K562 (cell line): ENCODE measurements around the gene PCP4L1. TPM values are rescaled to one million over a fixed set of nuclear protein-coding genes. Genes with fewer than 3 reads are reported as not detected.

Source experiments
- EHMT2 ChIP-seq: fragments of 450-650 bp; IDR thresholded peaks from 2 replicates; pipeline ENCODE4 v1.6.1; 2018; ENCODE audit warnings: antibody characterized with exemption
- ELF2 ChIP-seq: fragments of 250-450 bp; sonication (Bioruptor Pico); IDR thresholded peaks from 2 replicates; pipeline ENCODE4 v1.5.0; 2021; ENCODE audit warnings: mild to moderate bottlenecking
- EP400 ChIP-seq: fragments of 450-650 bp; IDR thresholded peaks from 2 replicates; pipeline ENCODE4 v1.6.1; 2017; ENCODE audit warnings: antibody characterized with exemption, mild to moderate bottlenecking, moderate library complexity
- ETV1 ChIP-seq: fragments of 450-650 bp; conservative IDR thresholded peaks from 2 replicates; pipeline ENCODE4 v1.6.1; 2016; ENCODE audit warnings: missing genetic modification characterization, control low read depth, low read depth, missing compliant biosample characterization
- HNRNPH1 ChIP-seq: fragments of 200-400 bp; formaldehyde crosslinking; optimal IDR thresholded peaks from 2 replicates; pipeline ENCODE3; 2017; ENCODE audit warnings: low read depth, mild to moderate bottlenecking, low read length, moderate library complexity
- ILF3 ChIP-seq: fragments of 450-650 bp; IDR thresholded peaks from 2 replicates; pipeline ENCODE4 v1.6.1; 2018; ENCODE audit warnings: antibody characterized with exemption, mild to moderate bottlenecking, moderate library complexity, borderline replicate concordance
- KAT2B ChIP-seq: IDR thresholded peaks from one replicate; pipeline ENCODE4 v1.6.1; 2012; ENCODE audit warnings: low read depth, mild to moderate bottlenecking, control low read depth, inconsistent platforms, low read length, moderate library complexity
- KLF13 ChIP-seq: fragments of 450-650 bp; IDR thresholded peaks from 2 replicates; pipeline ENCODE4 v1.6.1; 2016; ENCODE audit warnings: missing genetic modification characterization, low read depth, mild to moderate bottlenecking, missing compliant biosample characterization, moderate library complexity, borderline replicate concordance
- POLR2G ChIP-seq: fragments of 200-400 bp; formaldehyde crosslinking; IDR thresholded peaks from 2 replicates; pipeline ENCODE4 v1.6.1; 2017; ENCODE audit warnings: low read depth, mild to moderate bottlenecking, antibody characterized with exemption, low read length, moderate library complexity
- RAD21 ChIP-seq, 2 experiments: fragments of 250-450 bp in 1 of 2; fragments of 450-650 bp in 1 of 2; sonication (Bioruptor Pico) in 1 of 2; formaldehyde crosslinking in 1 of 2; IDR thresholded peaks in 1 of 2; conservative IDR thresholded peaks in 1 of 2; 2 replicates each; pipeline versions ENCODE4 v1.4.0 to v1.8.0; 2020 to 2022; ENCODE audit warnings: mild to moderate bottlenecking in 2 of 2, moderate library complexity in 1 of 2
- RHOXF2B ChIP-seq: fragments of 250-450 bp; sonication (Bioruptor Pico); conservative IDR thresholded peaks from 2 replicates; pipeline ENCODE4 v1.5.1; 2021
- SREBF1 ChIP-seq: fragments of 150-350 bp; IDR thresholded peaks from 2 replicates; pipeline ENCODE4 v1.6.1; 2014; ENCODE audit warnings: antibody characterized with exemption, low read depth, low read length, borderline replicate concordance
- THRAP3 ChIP-seq: fragments of 450-650 bp; IDR thresholded peaks from 2 replicates; pipeline ENCODE4 v1.6.1; 2016; ENCODE audit warnings: mild to moderate bottlenecking, inconsistent platforms, borderline replicate concordance
- ZBTB1 ChIP-seq: sonication (generic); formaldehyde crosslinking; IDR thresholded peaks from 2 replicates; pipeline ENCODE4 v1.8.1; 2023; ENCODE audit warnings: missing genetic modification reagents, low read depth, mild to moderate bottlenecking, borderline replicate concordance
- ZBTB8A ChIP-seq: fragments of 450-650 bp; IDR thresholded peaks from 2 replicates; pipeline ENCODE4 v1.6.1; 2018; ENCODE audit warnings: mild to moderate bottlenecking, moderate library complexity; ENCODE audit not compliant: partially characterized antibody
- ZNF584 ChIP-seq: fragments of 200-800 bp; sonication (Bioruptor generic); IDR thresholded peaks from 2 replicates; pipeline ENCODE4 v1.6.1; 2016; ENCODE audit warnings: low read depth, mild to moderate bottlenecking, missing genetic modification characterization, missing compliant biosample characterization
- polyA plus RNA-seq, 8 experiments: library from polyadenylated mRNA; depleted of rRNA in 4 of 8; stranded (reverse) in 5 of 8; unstranded in 3 of 8; fragments of >200 nt; fragmentation: Nextera tagmentation in 2 of 8; fragmentation: Illumina TruSeq in 1 of 8; extraction: Ambion mirVana in 2 of 8; extraction: Trizol in 1 of 8; gene quantifications; 2 replicates each; pipeline versions ENCODE4 v1.2.1 to v1.2.3, GENCODE V29; 2011 to 2014; ENCODE audit warnings: inconsistent platforms in 1 of 8, missing spikeins in 1 of 8
- total RNA-seq, 7 experiments: library from RNA; depleted of rRNA in 6 of 7; stranded (reverse); fragments of >200 nt in 6 of 7; fragmentation: Illumina TruSeq in 2 of 7; extraction: Trizol in 2 of 7; gene quantifications; 2 replicates each; pipeline versions ENCODE4 v1.2.1 to v1.2.3, GENCODE V29; 2011 to 2021; ENCODE audit warnings: low replicate concordance in 1 of 7
- TF ChIP-seq, protein P1 (sequence below): fragments of 250-450 bp; sonication (Bioruptor Pico); IDR thresholded peaks from 2 replicates; pipeline ENCODE4 v1.8.0; 2021; ENCODE audit warnings: moderate library complexity, mild to moderate bottlenecking, inconsistent platforms
- TF ChIP-seq, protein P2 (sequence below): fragments of 250-450 bp; sonication (Bioruptor Pico); IDR thresholded peaks from 2 replicates; pipeline ENCODE4 v1.5.0; 2020; ENCODE audit warnings: mild to moderate bottlenecking
- TF ChIP-seq, protein P3 (sequence below), 2 experiments: fragments of 150-350 bp in 1 of 2; IDR thresholded peaks; 2 replicates each; pipeline ENCODE4 v1.6.1; 2012 to 2016; ENCODE audit warnings: low read depth in 2 of 2, low read length in 2 of 2, mild to moderate bottlenecking in 1 of 2, moderate library complexity in 1 of 2

Gene PCP4L1
- total and polyA plus RNA-seq, 9 of the 15 experiments (the other 6 are each of a cell fraction or from before 2014, with no cell fraction given): not detected

DNA sequence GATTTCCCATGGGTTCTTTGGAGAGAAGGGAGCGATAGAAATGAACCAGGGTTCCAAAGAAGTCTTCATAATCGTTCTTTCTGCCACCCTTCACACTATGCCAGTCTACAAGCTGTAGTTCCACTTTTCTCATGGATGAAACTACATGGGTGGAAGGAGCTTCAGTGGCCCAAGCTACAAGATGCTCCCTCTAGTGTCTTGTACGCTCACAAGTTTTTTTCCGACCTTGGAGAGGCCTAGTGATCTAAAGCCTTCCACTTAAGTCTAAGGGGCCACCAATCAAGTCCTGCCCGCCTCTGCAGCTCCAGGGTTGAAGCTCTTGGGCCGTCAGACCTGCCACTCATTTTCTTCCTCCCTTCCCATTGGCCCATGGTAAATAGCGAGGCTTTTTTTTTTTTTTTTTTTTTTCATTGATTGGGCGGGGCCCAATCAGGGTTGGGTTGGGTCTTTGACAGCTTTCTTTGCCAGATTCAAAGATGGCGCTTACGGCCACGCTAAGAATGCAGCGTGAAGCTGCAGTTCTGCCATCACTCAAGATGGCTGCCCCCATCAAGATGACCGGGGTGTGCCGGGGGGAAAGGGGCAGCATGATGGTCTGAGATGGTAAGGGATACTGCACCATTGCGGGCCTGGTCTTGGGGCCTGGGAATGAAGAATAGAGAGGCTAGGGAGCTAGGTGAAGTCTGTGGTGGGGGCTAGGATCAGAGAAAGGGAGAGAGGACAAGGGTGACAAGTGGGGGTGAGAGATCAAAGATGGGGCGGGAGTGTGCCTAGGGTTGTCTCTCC, 32.8 kb upstream of the PCP4L1 start, which contains the start of gene TOMM40L (continued):
- peak; percentile 54; the same call in 1 of the 2 replicates for TF ChIP-seq POLR2G
- TF ChIP-seq, protein P1, sequence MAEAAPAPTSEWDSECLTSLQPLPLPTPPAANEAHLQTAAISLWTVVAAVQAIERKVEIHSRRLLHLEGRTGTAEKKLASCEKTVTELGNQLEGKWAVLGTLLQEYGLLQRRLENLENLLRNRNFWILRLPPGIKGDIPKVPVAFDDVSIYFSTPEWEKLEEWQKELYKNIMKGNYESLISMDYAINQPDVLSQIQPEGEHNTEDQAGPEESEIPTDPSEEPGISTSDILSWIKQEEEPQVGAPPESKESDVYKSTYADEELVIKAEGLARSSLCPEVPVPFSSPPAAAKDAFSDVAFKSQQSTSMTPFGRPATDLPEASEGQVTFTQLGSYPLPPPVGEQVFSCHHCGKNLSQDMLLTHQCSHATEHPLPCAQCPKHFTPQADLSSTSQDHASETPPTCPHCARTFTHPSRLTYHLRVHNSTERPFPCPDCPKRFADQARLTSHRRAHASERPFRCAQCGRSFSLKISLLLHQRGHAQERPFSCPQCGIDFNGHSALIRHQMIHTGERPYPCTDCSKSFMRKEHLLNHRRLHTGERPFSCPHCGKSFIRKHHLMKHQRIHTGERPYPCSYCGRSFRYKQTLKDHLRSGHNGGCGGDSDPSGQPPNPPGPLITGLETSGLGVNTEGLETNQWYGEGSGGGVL (CRISPR knock-in tag): no peak
- no peak for TF ChIP-seq ETV1 (tag)
- TF ChIP-seq EP400: peak; percentile 76; the same call in 1 of the 2 replicates
- TF ChIP-seq, protein P2, sequence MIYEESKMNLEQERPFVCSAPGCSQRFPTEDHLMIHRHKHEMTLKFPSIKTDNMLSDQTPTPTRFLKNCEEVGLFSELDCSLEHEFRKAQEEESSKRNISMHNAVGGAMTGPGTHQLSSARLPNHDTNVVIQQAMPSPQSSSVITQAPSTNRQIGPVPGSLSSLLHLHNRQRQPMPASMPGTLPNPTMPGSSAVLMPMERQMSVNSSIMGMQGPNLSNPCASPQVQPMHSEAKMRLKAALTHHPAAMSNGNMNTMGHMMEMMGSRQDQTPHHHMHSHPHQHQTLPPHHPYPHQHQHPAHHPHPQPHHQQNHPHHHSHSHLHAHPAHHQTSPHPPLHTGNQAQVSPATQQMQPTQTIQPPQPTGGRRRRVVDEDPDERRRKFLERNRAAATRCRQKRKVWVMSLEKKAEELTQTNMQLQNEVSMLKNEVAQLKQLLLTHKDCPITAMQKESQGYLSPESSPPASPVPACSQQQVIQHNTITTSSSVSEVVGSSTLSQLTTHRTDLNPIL: no peak
- no peak for TF ChIP-seq ZBTB8A
- no peak for TF ChIP-seq THRAP3
- no peak for TF ChIP-seq ELF2 (CRISPR knock-in tag)
- TF ChIP-seq ILF3: no peak
- peak; percentile 67; the same call in 1 of the 2 replicates for TF ChIP-seq EHMT2
- TF ChIP-seq, protein P3, sequence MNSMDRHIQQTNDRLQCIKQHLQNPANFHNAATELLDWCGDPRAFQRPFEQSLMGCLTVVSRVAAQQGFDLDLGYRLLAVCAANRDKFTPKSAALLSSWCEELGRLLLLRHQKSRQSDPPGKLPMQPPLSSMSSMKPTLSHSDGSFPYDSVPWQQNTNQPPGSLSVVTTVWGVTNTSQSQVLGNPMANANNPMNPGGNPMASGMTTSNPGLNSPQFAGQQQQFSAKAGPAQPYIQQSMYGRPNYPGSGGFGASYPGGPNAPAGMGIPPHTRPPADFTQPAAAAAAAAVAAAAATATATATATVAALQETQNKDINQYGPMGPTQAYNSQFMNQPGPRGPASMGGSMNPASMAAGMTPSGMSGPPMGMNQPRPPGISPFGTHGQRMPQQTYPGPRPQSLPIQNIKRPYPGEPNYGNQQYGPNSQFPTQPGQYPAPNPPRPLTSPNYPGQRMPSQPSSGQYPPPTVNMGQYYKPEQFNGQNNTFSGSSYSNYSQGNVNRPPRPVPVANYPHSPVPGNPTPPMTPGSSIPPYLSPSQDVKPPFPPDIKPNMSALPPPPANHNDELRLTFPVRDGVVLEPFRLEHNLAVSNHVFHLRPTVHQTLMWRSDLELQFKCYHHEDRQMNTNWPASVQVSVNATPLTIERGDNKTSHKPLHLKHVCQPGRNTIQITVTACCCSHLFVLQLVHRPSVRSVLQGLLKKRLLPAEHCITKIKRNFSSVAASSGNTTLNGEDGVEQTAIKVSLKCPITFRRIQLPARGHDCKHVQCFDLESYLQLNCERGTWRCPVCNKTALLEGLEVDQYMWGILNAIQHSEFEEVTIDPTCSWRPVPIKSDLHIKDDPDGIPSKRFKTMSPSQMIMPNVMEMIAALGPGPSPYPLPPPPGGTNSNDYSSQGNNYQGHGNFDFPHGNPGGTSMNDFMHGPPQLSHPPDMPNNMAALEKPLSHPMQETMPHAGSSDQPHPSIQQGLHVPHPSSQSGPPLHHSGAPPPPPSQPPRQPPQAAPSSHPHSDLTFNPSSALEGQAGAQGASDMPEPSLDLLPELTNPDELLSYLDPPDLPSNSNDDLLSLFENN (IDR thresholded peaks at IDR 0.05; ENCODE audit: low read depth in 2 of 2, low read length in 2 of 2): no peak
- no peak for TF ChIP-seq RHOXF2B (CRISPR knock-in tag)
- TF ChIP-seq KAT2B: no peak
- TF ChIP-seq HNRNPH1: no peak
- TF ChIP-seq RAD21 (CRISPR knock-in tag; conservative IDR thresholded peaks at IDR 0.05 in 1 of 2, IDR thresholded peaks at IDR 0.05 in 1 of 2): peak; percentile 65 to 82
- no peak for TF ChIP-seq SREBF1
- TF ChIP-seq KLF13: no peak
- no peak for TF ChIP-seq ZBTB1 (CRISPR knock-in tag)
- TF ChIP-seq ZNF584: no peak
